KMS-11 (cell line): Measurements from ENCODE around the gene FSIP1.

Experiments
- H2AFZ ChIP-seq: fragments of 200-600 bp; sonication (generic); 2 replicates; pipeline ENCODE4 v1.6.1; 2016; ENCODE audit warnings: antibody characterized with exemption, mixed run types, low read depth
- H3K27ac ChIP-seq: fragments of 200-600 bp; sonication (generic); 2 replicates; pipeline ENCODE4 v1.6.1; 2016; ENCODE audit warnings: mild to moderate bottlenecking, mixed run types
- H3K27me3 ChIP-seq: fragments of 200-600 bp; sonication (generic); 2 replicates; pipeline ENCODE4 v1.6.1; 2017; ENCODE audit warnings: mild to moderate bottlenecking, low read depth, mixed run types, moderate library complexity; ENCODE audit not compliant: insufficient read depth
- H3K36me3 ChIP-seq: fragments of 200-600 bp; sonication (generic); 2 replicates; pipeline ENCODE4 v1.6.1; 2017; ENCODE audit warnings: mild to moderate bottlenecking, mixed run types; ENCODE audit not compliant: insufficient read depth
- H3K4me1 ChIP-seq: fragments of 200-600 bp; sonication (generic); 2 replicates; pipeline ENCODE4 v1.6.1; 2016; ENCODE audit warnings: mild to moderate bottlenecking, low read depth, mixed run types; ENCODE audit not compliant: poor library complexity, severe bottlenecking
- H3K4me2 ChIP-seq: fragments of 200-600 bp; sonication (generic); 2 replicates; pipeline ENCODE4 v1.7.0; 2016; ENCODE audit warnings: mild to moderate bottlenecking, mixed run types
- H3K4me3 ChIP-seq: fragments of 200-600 bp; sonication (generic); IDR thresholded peaks from 2 replicates; pipeline ENCODE4 v1.6.1; 2017; ENCODE audit warnings: low read depth, low read length, mixed read lengths; ENCODE audit not compliant: insufficient read depth
- H3K79me2 ChIP-seq: fragments of 200-600 bp; sonication (generic); 2 replicates; pipeline ENCODE4 v1.6.1; 2016; ENCODE audit warnings: low read depth, mixed run types; ENCODE audit not compliant: insufficient read depth
- H3K9ac ChIP-seq: fragments of 200-600 bp; sonication (generic); 2 replicates; pipeline ENCODE4 v1.6.1; 2016; ENCODE audit warnings: mild to moderate bottlenecking, mixed run types
- H4K20me1 ChIP-seq: fragments of 200-600 bp; sonication (generic); 2 replicates; pipeline ENCODE4 v1.6.1; 2016; ENCODE audit warnings: mild to moderate bottlenecking, mixed run types; ENCODE audit not compliant: insufficient read depth
- CTCF ChIP-seq: fragments of 200-600 bp; sonication (generic); conservative IDR thresholded peaks from 2 replicates; pipeline ENCODE4 v1.6.1; 2017; ENCODE audit warnings: low read depth, mild to moderate bottlenecking, antibody characterized with exemption, low read length, moderate library complexity, mixed read lengths

FSIP1 gene

GRCh38 chr15:39746176-39746575, 36.5 kb downstream of the FSIP1 start:
- no peak overlapping the region for H2AFZ ChIP-seq
- no peaks in the 10 kb centered on the region for H3K27me3 ChIP-seq
- H3K4me3 ChIP-seq = no peak overlapping the region
- no peak overlapping the region for H3K4me2 ChIP-seq
- TF ChIP-seq CTCF = no peak
- H4K20me1 ChIP-seq = no peaks in the 10 kb centered on the region
- no peaks in the 10 kb centered on the region for H3K4me1 ChIP-seq
- no peaks in the 10 kb centered on the region for H3K79me2 ChIP-seq
- H3K9ac ChIP-seq = no peak overlapping the region
- H3K27ac ChIP-seq = no peak overlapping the region
- no peaks in the 10 kb centered on the region for H3K36me3 ChIP-seq

- no peak overlapping the region for H2AFZ ChIP-seq
- H3K27me3 ChIP-seq = no peaks in the 10 kb centered on the region
- H4K20me1 ChIP-seq = no peaks in the 10 kb centered on the region
- TF ChIP-seq CTCF = no peak
- H3K79me2 ChIP-seq = no peaks in the 10 kb centered on the region
- H3K4me2 ChIP-seq = no peak overlapping the region
- no peak overlapping the region for H3K27ac ChIP-seq
- H3K4me1 ChIP-seq = no peaks in the 10 kb centered on the region
- H3K36me3 ChIP-seq = no peaks in the 10 kb centered on the region
- no peak overlapping the region for H3K4me3 ChIP-seq
- no peak overlapping the region for H3K9ac ChIP-seq
Observed at GRCh38 chr15:39745415-39745814, 37.2 kb downstream of the FSIP1 start.

- H4K20me1 ChIP-seq = no peaks in the 10 kb centered on the region
- no peak overlapping the region for H3K4me3 ChIP-seq
- no peak for TF ChIP-seq CTCF
- H3K79me2 ChIP-seq = no peaks in the 10 kb centered on the region
- no peak overlapping the region for H3K4me2 ChIP-seq
- no peaks in the 10 kb centered on the region for H3K4me1 ChIP-seq
- H2AFZ ChIP-seq = no peak overlapping the region
- no peaks in the 10 kb centered on the region for H3K27me3 ChIP-seq
- no peak overlapping the region for H3K27ac ChIP-seq
- no peak overlapping the region for H3K9ac ChIP-seq
- H3K36me3 ChIP-seq = no peaks in the 10 kb centered on the region
Observed at GRCh38 chr15:39744334-39745103, 38.1 kb downstream of the FSIP1 start.

- H4K20me1 ChIP-seq = no peaks in the 10 kb centered on the region
- H2AFZ ChIP-seq = no peak overlapping the region
- H3K79me2 ChIP-seq = no peaks in the 10 kb centered on the region
- no peak overlapping the region for H3K27ac ChIP-seq
- H3K9ac ChIP-seq = no peak overlapping the region
- H3K4me3 ChIP-seq = no peak overlapping the region
- no peak overlapping the region for H3K4me2 ChIP-seq
- H3K36me3 ChIP-seq = no peaks in the 10 kb centered on the region
- H3K4me1 ChIP-seq = no peaks in the 10 kb centered on the region
- no peaks in the 10 kb centered on the region for H3K27me3 ChIP-seq
- no peak for TF ChIP-seq CTCF
Observed at GRCh38 chr15:39743611-39744010, 39.0 kb downstream of the FSIP1 start.
